Liver (tissue), 9 donors: ENCODE results near the gene TPD52L1. TPM values are rescaled to one million over a fixed set of nuclear protein-coding genes. Genes with fewer than 3 reads are reported as not detected.

Experiments
- DNase-seq: peaks from one replicate; pipeline ENCODE4 v3.0.0-alpha.2; 2017; ENCODE audit warnings: low spot score
- H3K27ac ChIP-seq, 2 donors: one replicate each; pipeline ENCODE4 v1.7.0; 2013; ENCODE audit warnings: inconsistent platforms in 2 of 2, low read length in 2 of 2, control low read depth in 1 of 2, low read depth in 1 of 2, mild to moderate bottlenecking in 1 of 2
- H3K27me3 ChIP-seq, 4 donors: one replicate each; pipeline versions ENCODE4 v1.6.1 to v1.7.0; 2013; ENCODE audit warnings: low read length in 3 of 4, inconsistent platforms in 1 of 4, mild to moderate bottlenecking in 1 of 4, moderate library complexity in 1 of 4; ENCODE audit not compliant: control insufficient read depth in 4 of 4, insufficient read depth in 4 of 4
- H3K36me3 ChIP-seq, 4 donors: one replicate each; pipeline versions ENCODE4 v1.6.1 to v1.7.0; 2013; ENCODE audit warnings: low read length in 3 of 4, mild to moderate bottlenecking in 3 of 4, low read depth in 1 of 4, moderate library complexity in 1 of 4; ENCODE audit not compliant: control insufficient read depth in 4 of 4, insufficient read depth in 3 of 4
- H3K4me1 ChIP-seq, 4 donors: one replicate each; pipeline versions ENCODE4 v1.6.1 to v1.7.0; 2013; ENCODE audit warnings: low read length in 3 of 4, mild to moderate bottlenecking in 3 of 4, moderate library complexity in 1 of 4; ENCODE audit not compliant: control insufficient read depth in 4 of 4, insufficient read depth in 4 of 4
- H3K4me3 ChIP-seq, 3 donors: one replicate each; pipeline versions ENCODE4 v1.6.1 to v1.7.0; 2013; ENCODE audit warnings: low read length in 3 of 3, control low read depth in 1 of 3, low read depth in 1 of 3, mild to moderate bottlenecking in 1 of 3
- H3K9ac ChIP-seq, 2 donors: one replicate each; pipeline ENCODE4 v1.7.0; 2013; ENCODE audit warnings: low read length in 2 of 2, mild to moderate bottlenecking in 2 of 2, moderate library complexity in 2 of 2, control low read depth in 1 of 2, low read depth in 1 of 2
- H3K9me3 ChIP-seq, 4 donors: one replicate each; pipeline versions ENCODE4 v1.6.1 to v1.7.0; 2013; ENCODE audit warnings: low read length in 3 of 4; ENCODE audit not compliant: control insufficient read depth in 4 of 4
- EGR1 ChIP-seq, 2 donors: IDR thresholded peaks; 2 replicates each; pipeline ENCODE4 v1.6.1; 2016 to 2018; ENCODE audit warnings: antibody characterized with exemption in 2 of 2, low read depth in 2 of 2
- FOXA1 ChIP-seq: IDR thresholded peaks from 2 replicates; pipeline ENCODE4 v1.6.1; 2016; ENCODE audit warnings: antibody characterized with exemption
- FOXA2 ChIP-seq: IDR thresholded peaks from 2 replicates; pipeline ENCODE4 v1.6.1; 2016; ENCODE audit warnings: antibody characterized with exemption
- GABPA ChIP-seq, 2 donors: IDR thresholded peaks in 1 of 2; conservative IDR thresholded peaks in 1 of 2; 2 replicates each; pipeline ENCODE4 v1.6.1; 2016; ENCODE audit warnings: antibody characterized with exemption in 2 of 2, mild to moderate bottlenecking in 1 of 2, moderate library complexity in 1 of 2
- HNF4A ChIP-seq, 2 donors: conservative IDR thresholded peaks; 2 replicates each; pipeline ENCODE4 v1.6.1; 2016; ENCODE audit warnings: antibody characterized with exemption in 2 of 2, mild to moderate bottlenecking in 2 of 2
- HNF4G ChIP-seq: IDR thresholded peaks from 2 replicates; pipeline ENCODE4 v1.6.1; 2016; ENCODE audit warnings: antibody characterized with exemption
- JUND ChIP-seq, 2 donors: IDR thresholded peaks; 2 replicates each; pipeline ENCODE4 v1.6.1; 2016; ENCODE audit warnings: antibody characterized with exemption in 2 of 2
- NR2F2 ChIP-seq: IDR thresholded peaks from 2 replicates; pipeline ENCODE4 v1.6.1; 2016; ENCODE audit warnings: antibody characterized with exemption
- RXRA ChIP-seq, 2 donors: IDR thresholded peaks; 2 replicates each; pipeline ENCODE4 v1.6.1; 2017 to 2018; ENCODE audit warnings: antibody characterized with exemption in 2 of 2, mild to moderate bottlenecking in 1 of 2
- SP1 ChIP-seq: IDR thresholded peaks from 2 replicates; pipeline ENCODE4 v1.6.1; 2018; ENCODE audit warnings: antibody characterized with exemption, mild to moderate bottlenecking
- TAF1 ChIP-seq: conservative IDR thresholded peaks from 2 replicates; pipeline ENCODE4 v1.6.1; 2016; ENCODE audit warnings: antibody characterized with exemption, mild to moderate bottlenecking
- WGBS: extraction: QIAGEN DNeasy Blood & Tissue Kit; methylation state at CpG from one replicate; pipeline ENCODE4 v1.1.7; 2013; 5-methylcytosine and 5-hydroxymethylcytosine counted together
- polyA plus RNA-seq, 2 donors: library from polyadenylated mRNA; stranded (reverse) in 1 of 2; unstranded in 1 of 2; fragments of 200-250 nt in 1 of 2; fragments of >200 nt in 1 of 2; fragmentation: Nextera tagmentation in 1 of 2; extraction: Ambion mirVana in 1 of 2; gene quantifications; one replicate each; pipeline versions ENCODE4 v1.2.1 to v1.2.3, GENCODE V29; 2013 to 2015
- total RNA-seq, 2 donors: library from RNA; depleted of rRNA; stranded (reverse); fragments of >200 nt; gene quantifications; one replicate each; pipeline ENCODE4 v1.2.3, GENCODE V29; 2014
- TF ChIP-seq, protein P1 (sequence below): IDR thresholded peaks from 2 replicates; pipeline ENCODE4 v1.6.1; 2016; ENCODE audit warnings: antibody characterized with exemption
- TF ChIP-seq, protein P2 (sequence below): fragments of 150-350 bp; IDR thresholded peaks from 2 replicates; pipeline ENCODE4 v1.5.1; 2017; ENCODE audit warnings: improper control_type of control experiment, low read depth, low read length; ENCODE audit not compliant: missing input control
- TF ChIP-seq, protein P3 (sequence below): IDR thresholded peaks from 2 replicates; pipeline ENCODE4 v1.6.1; 2016; ENCODE audit warnings: antibody characterized with exemption
- TF ChIP-seq, protein P4 (sequence below): IDR thresholded peaks from 2 replicates; pipeline ENCODE4 v1.6.1; 2016; ENCODE audit warnings: antibody characterized with exemption
- donor health status: healthy.
- donor health status: healthy.
- donor health status: healthy.
- donor health status: healthy.
- donor health status: healthy.

Gene TPD52L1
- total and polyA plus RNA-seq, 4 donors = 8.9 to 66.4 (median 56.6) TPM

DNA sequence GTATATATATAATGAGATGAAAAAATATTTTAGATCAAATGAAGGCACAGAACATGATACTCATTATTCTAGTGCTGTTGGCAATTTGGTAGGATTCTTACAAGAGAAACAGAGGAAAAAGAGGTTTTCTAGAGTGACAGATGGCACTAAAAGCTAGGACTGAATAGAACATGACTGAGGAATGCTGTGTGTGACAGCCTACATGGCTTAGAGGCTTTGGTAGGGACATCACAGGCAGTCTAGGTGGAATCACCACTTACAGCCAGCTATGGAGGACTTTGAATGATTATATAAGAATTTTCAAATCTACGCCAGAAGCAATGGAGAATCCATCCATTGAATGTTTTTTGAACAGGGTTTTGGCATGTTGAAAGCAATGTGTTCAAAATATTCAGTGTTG lies 52.8 kb downstream of the TPD52L1 start (continued):
- TF ChIP-seq, protein P1, sequence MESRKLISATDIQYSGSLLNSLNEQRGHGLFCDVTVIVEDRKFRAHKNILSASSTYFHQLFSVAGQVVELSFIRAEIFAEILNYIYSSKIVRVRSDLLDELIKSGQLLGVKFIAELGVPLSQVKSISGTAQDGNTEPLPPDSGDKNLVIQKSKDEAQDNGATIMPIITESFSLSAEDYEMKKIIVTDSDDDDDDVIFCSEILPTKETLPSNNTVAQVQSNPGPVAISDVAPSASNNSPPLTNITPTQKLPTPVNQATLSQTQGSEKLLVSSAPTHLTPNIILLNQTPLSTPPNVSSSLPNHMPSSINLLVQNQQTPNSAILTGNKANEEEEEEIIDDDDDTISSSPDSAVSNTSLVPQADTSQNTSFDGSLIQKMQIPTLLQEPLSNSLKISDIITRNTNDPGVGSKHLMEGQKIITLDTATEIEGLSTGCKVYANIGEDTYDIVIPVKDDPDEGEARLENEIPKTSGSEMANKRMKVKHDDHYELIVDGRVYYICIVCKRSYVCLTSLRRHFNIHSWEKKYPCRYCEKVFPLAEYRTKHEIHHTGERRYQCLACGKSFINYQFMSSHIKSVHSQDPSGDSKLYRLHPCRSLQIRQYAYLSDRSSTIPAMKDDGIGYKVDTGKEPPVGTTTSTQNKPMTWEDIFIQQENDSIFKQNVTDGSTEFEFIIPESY = no peak

DNA sequence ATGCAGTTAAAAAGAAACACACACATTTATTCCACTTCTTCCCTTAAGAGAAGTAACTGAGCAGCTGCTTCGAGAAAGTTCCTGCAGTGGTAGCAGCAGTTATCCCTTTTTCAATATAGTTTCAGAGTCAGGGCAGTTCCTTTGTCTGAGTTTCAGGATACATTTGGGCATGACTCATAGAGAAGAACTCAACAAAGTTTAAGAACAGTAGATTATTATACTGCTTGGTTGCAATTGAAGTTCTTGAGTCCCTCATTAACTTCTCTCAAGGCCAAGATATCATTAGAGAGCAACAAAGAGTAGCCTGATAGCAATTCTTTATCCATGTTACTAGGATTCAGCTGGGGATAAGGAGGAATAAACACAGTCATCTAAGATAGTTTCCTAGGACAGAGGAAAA lies 54.4 kb downstream of the TPD52L1 start:
- TF ChIP-seq SP1 (no peak), EGR1 (IDR thresholded peaks at IDR 0.05; ENCODE audit: low read depth in 2 of 2) (no peak), HNF4G (no peak), FOXA2 (no peak), FOXA1 (no peak), NR2F2 (no peak), RXRA (IDR thresholded peaks at IDR 0.05) (no peak), TAF1 (no peak), GABPA (IDR thresholded peaks at IDR 0.05 in 1 of 2, conservative IDR thresholded peaks at IDR 0.05 in 1 of 2) (no peak)
- TF ChIP-seq, protein P2, sequence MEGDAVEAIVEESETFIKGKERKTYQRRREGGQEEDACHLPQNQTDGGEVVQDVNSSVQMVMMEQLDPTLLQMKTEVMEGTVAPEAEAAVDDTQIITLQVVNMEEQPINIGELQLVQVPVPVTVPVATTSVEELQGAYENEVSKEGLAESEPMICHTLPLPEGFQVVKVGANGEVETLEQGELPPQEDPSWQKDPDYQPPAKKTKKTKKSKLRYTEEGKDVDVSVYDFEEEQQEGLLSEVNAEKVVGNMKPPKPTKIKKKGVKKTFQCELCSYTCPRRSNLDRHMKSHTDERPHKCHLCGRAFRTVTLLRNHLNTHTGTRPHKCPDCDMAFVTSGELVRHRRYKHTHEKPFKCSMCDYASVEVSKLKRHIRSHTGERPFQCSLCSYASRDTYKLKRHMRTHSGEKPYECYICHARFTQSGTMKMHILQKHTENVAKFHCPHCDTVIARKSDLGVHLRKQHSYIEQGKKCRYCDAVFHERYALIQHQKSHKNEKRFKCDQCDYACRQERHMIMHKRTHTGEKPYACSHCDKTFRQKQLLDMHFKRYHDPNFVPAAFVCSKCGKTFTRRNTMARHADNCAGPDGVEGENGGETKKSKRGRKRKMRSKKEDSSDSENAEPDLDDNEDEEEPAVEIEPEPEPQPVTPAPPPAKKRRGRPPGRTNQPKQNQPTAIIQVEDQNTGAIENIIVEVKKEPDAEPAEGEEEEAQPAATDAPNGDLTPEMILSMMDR = no peak
- TF ChIP-seq, protein P3, sequence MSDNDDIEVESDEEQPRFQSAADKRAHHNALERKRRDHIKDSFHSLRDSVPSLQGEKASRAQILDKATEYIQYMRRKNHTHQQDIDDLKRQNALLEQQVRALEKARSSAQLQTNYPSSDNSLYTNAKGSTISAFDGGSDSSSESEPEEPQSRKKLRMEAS = no peak
- Histone ChIP-seq H3K27ac (no peak overlapping the region), H3K9ac (no peak overlapping the region), H3K9me3 (no peaks in the 10 kb centered on the region), H3K4me3 (no peak overlapping the region), H3K27me3 (no peaks in the 10 kb centered on the region), H3K36me3 (no peaks in the 10 kb centered on the region), H3K4me1 (peaks cover 2 to 7% (median 5%) of the 10 kb centered on the region in 4 donors)
- 86% methylated on average over 1 of the region's 1 CpG for WGBS
- no peak for DNase-seq

DNA sequence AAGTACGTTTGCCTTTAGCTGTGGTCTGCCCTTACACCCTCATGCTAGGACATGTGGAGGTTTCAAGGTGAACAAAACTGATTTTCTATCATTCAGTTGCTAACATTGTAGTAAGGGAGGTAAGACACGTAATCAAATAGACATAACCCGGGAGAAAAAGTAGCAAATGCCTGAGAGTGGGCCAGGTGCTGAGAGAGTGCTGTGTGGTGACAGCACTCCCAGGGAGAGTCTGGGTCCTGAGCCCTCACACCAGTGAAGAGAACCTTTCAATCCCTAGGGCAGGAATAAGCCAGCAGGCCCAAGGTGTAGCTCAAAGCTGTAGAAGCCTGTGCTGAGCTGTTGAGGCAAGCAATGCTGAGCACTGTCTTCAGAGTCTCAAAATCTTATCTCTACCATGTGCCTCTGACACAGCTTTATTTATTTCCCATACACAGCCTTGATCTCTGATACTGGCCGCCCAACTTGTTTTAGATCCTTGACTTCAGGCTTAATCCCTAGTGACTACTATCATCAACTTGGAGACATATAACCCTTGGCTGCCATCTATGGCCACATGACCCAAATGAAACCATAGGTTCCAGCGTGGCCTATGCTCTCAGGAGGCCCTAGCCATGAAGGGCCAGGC lies 55.2 kb downstream of the TPD52L1 start:
- no peaks in the 10 kb centered on the region for H3K27me3 ChIP-seq
- no peaks in the 10 kb centered on the region for H3K4me1 ChIP-seq
- 94% methylated on average over 5 of the region's 5 CpGs for WGBS
- DNase-seq = no peak
- no peak overlapping the region for H3K27ac ChIP-seq
- no peak overlapping the region for H3K9ac ChIP-seq
- TF ChIP-seq, protein P4, sequence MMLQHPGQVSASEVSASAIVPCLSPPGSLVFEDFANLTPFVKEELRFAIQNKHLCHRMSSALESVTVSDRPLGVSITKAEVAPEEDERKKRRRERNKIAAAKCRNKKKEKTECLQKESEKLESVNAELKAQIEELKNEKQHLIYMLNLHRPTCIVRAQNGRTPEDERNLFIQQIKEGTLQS = no peak
- TF ChIP-seq JUND (IDR thresholded peaks at IDR 0.05) = no peak
- TF ChIP-seq NR2F2 = no peak
- TF ChIP-seq FOXA2 = no peak
- no peak for TF ChIP-seq HNF4A (conservative IDR thresholded peaks at IDR 0.05)
- no peak for TF ChIP-seq RXRA (IDR thresholded peaks at IDR 0.05)
- TF ChIP-seq, protein P2 = no peak
- no peak for TF ChIP-seq EGR1 (IDR thresholded peaks at IDR 0.05; ENCODE audit: low read depth in 2 of 2)
- H3K9me3 ChIP-seq = no peaks in the 10 kb centered on the region
- no peaks in the 10 kb centered on the region for H3K36me3 ChIP-seq
- no peak overlapping the region for H3K4me3 ChIP-seq
